Activated naive CD4-positive, alpha-beta T cell treated with anti-CD3 and anti-CD28 coated beads, Interleukin-2, amount 50 U/mL, for 72 hours (primary cell): ENCODE measurements around the gene FAM131B. TPM values are rescaled to one million over a fixed set of nuclear protein-coding genes. Genes with fewer than 3 reads are reported as not detected.

Source experiments
- ATAC-seq, 2 donors: fragments of 150-1000 bp; cut with Tn5 transposase; 2 replicates each; pipeline ENCODE4 v1.10.0; 2021; ENCODE audit warnings: mild to moderate bottlenecking in 2 of 2, moderate library complexity in 2 of 2
- DNase-seq, 2 donors: peaks; one replicate each; pipeline ENCODE4 v3.0.0; 2021 to 2022; ENCODE audit warnings: low spot score in 2 of 2
- H3K27ac Mint-ChIP-seq, 2 donors: one replicate each; pipeline ENCODE4 v1.8.0; 2022; ENCODE audit warnings: mild to moderate bottlenecking in 2 of 2, mixed read lengths in 2 of 2
- H3K36me3 Mint-ChIP-seq, 2 donors: one replicate each; pipeline ENCODE4 v1.8.0; 2022; ENCODE audit warnings: mixed read lengths in 2 of 2
- H3K9me3 Mint-ChIP-seq, 2 donors: one replicate each; pipeline ENCODE4 v1.8.0; 2022; ENCODE audit warnings: mixed read lengths in 2 of 2
- total RNA-seq, 2 donors: library from RNA; stranded (reverse); gene quantifications; one replicate each; pipeline ENCODE4 v1.2.3, GENCODE V29; 2022

Gene FAM131B
- total RNA-seq, 2 donors from 2014 or later: 0.77 to 2.1 TPM

DNA sequence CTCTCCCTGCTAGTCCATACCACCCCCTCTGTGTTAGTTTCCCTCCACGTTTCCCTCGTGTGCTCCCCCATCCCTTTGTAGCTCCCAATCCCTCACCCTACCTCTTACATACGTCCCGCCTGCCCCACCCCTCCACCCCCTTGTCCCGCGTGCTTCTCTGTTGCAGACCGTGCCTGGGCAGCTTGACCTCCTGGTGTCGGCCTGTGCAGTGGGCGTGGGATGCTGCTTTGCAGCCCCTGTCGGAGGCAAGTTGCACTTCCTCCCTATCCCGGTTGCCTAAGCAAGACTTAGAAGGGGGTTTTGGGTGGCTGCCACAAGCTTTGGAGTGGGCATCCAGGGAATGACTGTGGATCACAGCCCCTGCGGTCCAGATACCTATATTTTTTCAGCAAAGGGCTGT is 38.9 kb downstream of the FAM131B start:
- H3K36me3 Mint-ChIP-seq: no peaks in the 10 kb centered on the region
- H3K9me3 Mint-ChIP-seq: no peaks in the 10 kb centered on the region
- no peak overlapping the region for H3K27ac Mint-ChIP-seq
- no peak for DNase-seq
- ATAC-seq: no peak

- Mint-ChIP-seq H3K36me3 (no peaks in the 10 kb centered on the region), H3K9me3 (no peaks in the 10 kb centered on the region), H3K27ac (no peak overlapping the region)
- ATAC-seq: no peak
- DNase-seq: no peak
Observed at GRCh38 chr7:143322760-143323633, 39.5 kb downstream of the FAM131B start.

- Mint-ChIP-seq H3K36me3 (no peaks in the 10 kb centered on the region), H3K27ac (no peak overlapping the region), H3K9me3 (no peaks in the 10 kb centered on the region)
- ATAC-seq: no peak
- no peak for DNase-seq
Observed at GRCh38 chr7:143321734-143322133, 40.8 kb downstream of the FAM131B start.

GRCh38 chr7:143321242-143321641 is 41.3 kb downstream of the FAM131B start:
- no peak overlapping the region for H3K27ac Mint-ChIP-seq
- ATAC-seq: peak in 1 of 2 donors; percentile 26
- DNase-seq: no peak
- no peaks in the 10 kb centered on the region for H3K9me3 Mint-ChIP-seq
- H3K36me3 Mint-ChIP-seq: no peaks in the 10 kb centered on the region

DNA sequence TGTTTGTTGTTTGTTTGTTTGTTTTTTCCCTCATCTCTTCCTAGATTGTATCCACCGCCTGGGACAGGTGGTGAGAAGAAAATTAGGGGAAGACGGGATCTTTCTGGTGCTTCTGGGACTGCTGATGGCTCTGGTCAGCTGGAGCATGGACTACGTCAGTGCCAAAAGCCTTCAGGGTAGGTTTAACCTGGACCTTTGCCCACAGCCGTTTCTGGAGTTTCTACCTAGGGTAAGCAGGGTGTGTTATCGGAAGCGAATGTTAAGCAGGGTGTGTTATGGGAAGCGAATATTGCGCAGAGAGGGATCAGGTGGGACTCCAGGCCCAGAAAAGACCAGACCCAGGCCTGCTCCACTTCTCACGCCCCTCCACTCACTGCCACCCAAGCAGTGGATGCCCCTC is 41.9 kb downstream of the FAM131B start:
- DNase-seq: no peak
- Mint-ChIP-seq H3K36me3 (no peaks in the 10 kb centered on the region), H3K27ac (no peak overlapping the region), H3K9me3 (no peaks in the 10 kb centered on the region)
- ATAC-seq: no peak

GRCh38 chr7:143318661-143319060 is 43.9 kb downstream of the FAM131B start:
- DNase-seq: no peak
- H3K27ac Mint-ChIP-seq: no peak overlapping the region

GRCh38 chr7:143316492-143316891 is 46.0 kb downstream of the FAM131B start:
- Mint-ChIP-seq H3K36me3 (no peaks in the 10 kb centered on the region), H3K27ac (no peak overlapping the region), H3K9me3 (no peaks in the 10 kb centered on the region)
- DNase-seq: no peak
- ATAC-seq: no peak

More at GRCh38 chr7:143318661-143319060, 43.9 kb downstream of the FAM131B start:
- Mint-ChIP-seq H3K36me3 (no peaks in the 10 kb centered on the region), H3K9me3 (no peaks in the 10 kb centered on the region)
- no peak for ATAC-seq

GRCh38 chr7:143315776-143316175 is 46.7 kb downstream of the FAM131B start, which contains the start of gene CLCN1:
Gene CLCN1, plus strand, starts transcription at chr7:143316111. Its CDS starts 102 bp downstream, at chr7:143316213.
- no peak for DNase-seq
- no peak for ATAC-seq
- no peaks in the 10 kb centered on the region for H3K9me3 Mint-ChIP-seq
- H3K36me3 Mint-ChIP-seq: no peaks in the 10 kb centered on the region
- no peak within 1 kb of the TSS for H3K27ac Mint-ChIP-seq

DNA sequence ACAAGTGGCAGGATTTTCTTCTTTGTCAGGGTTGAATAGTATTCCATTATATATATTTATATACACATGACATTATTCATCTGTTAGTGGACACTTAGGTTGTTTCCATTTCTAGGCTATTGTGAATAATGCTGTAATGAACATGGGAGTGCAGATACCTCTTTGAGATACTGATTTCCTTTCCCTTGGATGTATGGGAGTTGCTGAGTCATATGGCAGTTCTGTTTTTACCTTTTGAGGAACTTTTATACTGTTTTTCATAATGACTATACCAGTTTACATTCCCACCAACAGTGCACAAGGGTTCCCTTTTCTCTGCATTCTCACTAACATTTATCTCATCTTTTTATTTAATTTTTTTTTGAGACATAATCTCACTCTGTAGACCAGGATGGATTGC is 48.4 kb downstream of the FAM131B start:
- Mint-ChIP-seq H3K9me3 (no peaks in the 10 kb centered on the region), H3K27ac (no peak overlapping the region), H3K36me3 (peaks cover 0 to 10% of the 10 kb centered on the region in 2 donors)
- ATAC-seq: peak in 1 of 2 donors; percentile 23
- no peak for DNase-seq

GRCh38 chr7:143308632-143309031 is 53.9 kb downstream of the FAM131B start:
- H3K27ac Mint-ChIP-seq: no peak overlapping the region
- DNase-seq: no peak
- peaks cover 32 to 54% of the 10 kb centered on the region in 2 donors for H3K36me3 Mint-ChIP-seq
- ATAC-seq: no peak
- no peaks in the 10 kb centered on the region for H3K9me3 Mint-ChIP-seq

DNA sequence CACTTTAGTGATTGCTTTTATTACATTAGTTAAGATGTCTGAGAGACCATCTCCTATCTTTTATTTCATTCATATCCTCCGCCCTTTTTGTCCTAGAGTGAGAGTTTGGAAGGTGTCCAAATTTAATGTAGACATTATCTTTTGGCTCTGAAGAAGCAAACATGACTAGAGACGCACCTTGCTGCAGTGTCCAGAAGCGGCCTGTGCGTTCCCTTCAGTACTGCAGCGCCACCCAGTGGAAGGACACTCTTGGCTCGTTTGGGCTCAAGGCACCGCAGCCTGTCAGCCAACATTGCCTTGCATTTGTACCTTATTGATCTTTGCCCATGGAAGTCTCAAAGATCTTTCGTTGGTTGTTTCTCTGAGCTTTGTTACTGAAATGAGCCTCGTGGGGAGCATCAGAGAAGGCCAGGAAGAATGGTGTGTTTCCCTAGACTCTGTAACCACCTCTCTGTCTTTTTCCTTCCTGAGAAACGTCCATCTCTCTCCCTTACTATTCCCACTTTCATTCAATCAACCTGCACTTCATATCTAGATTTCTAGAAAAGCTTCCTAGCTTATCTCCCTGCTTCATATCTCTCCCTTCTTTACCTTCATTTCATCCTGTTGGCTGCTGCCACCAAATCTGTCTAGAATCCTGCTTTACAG is 57.0 kb downstream of the FAM131B start:
- no peaks in the 10 kb centered on the region for H3K9me3 Mint-ChIP-seq
- ATAC-seq: peak; percentile 49 to 74
- H3K27ac Mint-ChIP-seq: peak overlapping the region; percentile 18 to 24
- DNase-seq: peak in 1 of 2 donors; percentile 79
- H3K36me3 Mint-ChIP-seq: peaks cover 40 to 76% of the 10 kb centered on the region in 2 donors

- peaks cover 46 to 80% of the 10 kb centered on the region in 2 donors for H3K36me3 Mint-ChIP-seq
- peak in 1 of 2 donors; percentile 66 for ATAC-seq
- no peak for DNase-seq
- no peak overlapping the region for H3K27ac Mint-ChIP-seq
- H3K9me3 Mint-ChIP-seq: no peaks in the 10 kb centered on the region
Observed at GRCh38 chr7:143304938-143305337, 57.6 kb downstream of the FAM131B start.

- no peak for DNase-seq
- Mint-ChIP-seq H3K36me3 (peaks cover 53 to 70% of the 10 kb centered on the region in 2 donors), H3K27ac (no peak overlapping the region), H3K9me3 (no peaks in the 10 kb centered on the region)
- ATAC-seq: no peak
Observed at GRCh38 chr7:143303733-143304132, 58.8 kb downstream of the FAM131B start.

Other genes with a start within 250 kb of the FAM131B start
- not detected for gene PIP, start 230.6 kb downstream of the FAM131B start, total RNA-seq
- not detected for gene TAS2R39, start 179.3 kb downstream of the FAM131B start, total RNA-seq
- gene TAS2R40, start 140.7 kb downstream of the FAM131B start, total RNA-seq: not detected
- gene GSTK1, start 99.3 kb downstream of the FAM131B start, total RNA-seq: 100 to 1,000 TPM; 140 to 238 TPM
- gene TMEM139, start 77.8 kb downstream of the FAM131B start, total RNA-seq: 1 to 10 TPM; 1.3 to 1.6 TPM
- 100 to 1,000 TPM in 1 of 2 donors, 10 to 100 TPM in 1; 82.0 to 118 TPM for gene CASP2, start 74.4 kb downstream of the FAM131B start, total RNA-seq
- gene CLCN1, start 46.6 kb downstream of the FAM131B start, total RNA-seq: under 1 TPM; 0.12 to 0.16 TPM
- gene ZYX, start 18.6 kb upstream of the FAM131B start, total RNA-seq: 100 to 1,000 TPM in 1 of 2 donors, 10 to 100 TPM in 1; 75.9 to 146 TPM
- 1 to 10 TPM; 1.8 to 2.4 TPM for gene EPHA1, start 46.1 kb upstream of the FAM131B start, total RNA-seq
- not detected for gene TAS2R60, start 80.7 kb upstream of the FAM131B start, total RNA-seq
- not detected for gene TAS2R41, start 115.2 kb upstream of the FAM131B start, total RNA-seq
- gene CTAGE15, start 209.1 kb upstream of the FAM131B start, total RNA-seq: 1 to 10 TPM in 1 of 2 donors, not detected in 1; 2.1 TPM